K562 (cell line): Measurements from ENCODE around the gene BEST4. TPM values are rescaled to one million over a fixed set of nuclear protein-coding genes. Genes with fewer than 3 reads are reported as not detected.

Experiments
- ASH1L ChIP-seq: fragments of 450-650 bp; IDR thresholded peaks from 2 replicates; pipeline ENCODE4 v1.6.1; 2018; ENCODE audit warnings: borderline replicate concordance, mild to moderate bottlenecking, low read depth; ENCODE audit not compliant: partially characterized antibody
- BCOR ChIP-seq: fragments of 450-650 bp; IDR thresholded peaks from 2 replicates; pipeline ENCODE4 v1.6.1; 2016
- CBFB ChIP-seq: sonication (generic); formaldehyde crosslinking; IDR thresholded peaks from 2 replicates; pipeline ENCODE4 v1.4.0; 2020; ENCODE audit warnings: mild to moderate bottlenecking, missing genetic modification reagents
- E2F5 ChIP-seq: sonication (generic); formaldehyde crosslinking; IDR thresholded peaks from 2 replicates; pipeline ENCODE4 v1.8.0; 2022; ENCODE audit warnings: mild to moderate bottlenecking, missing genetic modification reagents
- ETS1 ChIP-seq: conservative IDR thresholded peaks from 2 replicates; pipeline ENCODE4 v1.6.1; 2011; ENCODE audit warnings: low read depth, mild to moderate bottlenecking, low read length; ENCODE audit not compliant: control insufficient read depth
- FOS ChIP-seq: IDR thresholded peaks from 3 replicates; pipeline ENCODE4 v1.6.1; 2011; ENCODE audit not compliant: insufficient read length; ENCODE audit errors: extremely low read depth
- IRF2 ChIP-seq: sonication (generic); formaldehyde crosslinking; IDR thresholded peaks from 2 replicates; pipeline ENCODE4 v1.8.1; 2022; ENCODE audit warnings: mild to moderate bottlenecking, missing genetic modification reagents
- RBM25 ChIP-seq: fragments of 200-400 bp; formaldehyde crosslinking; IDR thresholded peaks from 2 replicates; pipeline ENCODE4 v1.6.1; 2018; ENCODE audit warnings: low read length, low read depth, moderate library complexity; ENCODE audit not compliant: severe bottlenecking
- SETDB1 ChIP-seq: IDR thresholded peaks from one replicate; pipeline ENCODE4 v1.6.1; 2012; ENCODE audit warnings: low read length, control low read depth, inconsistent platforms
- SRSF3 ChIP-seq: fragments of 200-400 bp; formaldehyde crosslinking; IDR thresholded peaks from 2 replicates; pipeline ENCODE4 v1.6.1; 2016; ENCODE audit warnings: mild to moderate bottlenecking, low read length, moderate library complexity; ENCODE audit not compliant: insufficient read depth
- TAF1 ChIP-seq: IDR thresholded peaks from 2 replicates; pipeline ENCODE4 v1.6.1; 2011; ENCODE audit warnings: mild to moderate bottlenecking, low read length, moderate library complexity; ENCODE audit not compliant: insufficient read depth, control insufficient read depth, severe bottlenecking; ENCODE audit errors: extremely low read depth
- TAF7 ChIP-seq: fragments of 450-650 bp; IDR thresholded peaks from 2 replicates; pipeline ENCODE4 v1.6.1; 2016; ENCODE audit warnings: missing genetic modification characterization, missing compliant biosample characterization
- ZEB2 ChIP-seq: fragments of 450-650 bp; IDR thresholded peaks from 2 replicates; pipeline ENCODE4 v1.6.1; 2016
- ZNF407 ChIP-seq: fragments of 450-650 bp; IDR thresholded peaks from 2 replicates; pipeline ENCODE4 v1.6.1; 2016; ENCODE audit warnings: low read depth
- ZNF639 ChIP-seq, 2 experiments: fragments of 200-800 bp in 1 of 2; sonication (Bioruptor generic) in 1 of 2; sonication (generic) in 1 of 2; formaldehyde crosslinking in 1 of 2; IDR thresholded peaks in 1 of 2; conservative IDR thresholded peaks in 1 of 2; 2 replicates each; pipeline versions ENCODE4 v1.5.0 to v1.6.1; 2016 to 2020; ENCODE audit warnings: missing compliant biosample characterization in 1 of 2, missing genetic modification characterization in 1 of 2, missing genetic modification reagents in 1 of 2
- polyA plus RNA-seq, 8 experiments: library from polyadenylated mRNA; depleted of rRNA in 4 of 8; stranded (reverse) in 5 of 8; unstranded in 3 of 8; fragments of >200 nt; fragmentation: Nextera tagmentation in 2 of 8; fragmentation: Illumina TruSeq in 1 of 8; extraction: Ambion mirVana in 2 of 8; extraction: Trizol in 1 of 8; gene quantifications; 2 replicates each; pipeline versions ENCODE4 v1.2.1 to v1.2.3, GENCODE V29; 2011 to 2014; ENCODE audit warnings: inconsistent platforms in 1 of 8, missing spikeins in 1 of 8
- total RNA-seq, 7 experiments: library from RNA; depleted of rRNA in 6 of 7; stranded (reverse); fragments of >200 nt in 6 of 7; fragmentation: Illumina TruSeq in 2 of 7; extraction: Trizol in 2 of 7; gene quantifications; 2 replicates each; pipeline versions ENCODE4 v1.2.1 to v1.2.3, GENCODE V29; 2011 to 2021; ENCODE audit warnings: low replicate concordance in 1 of 7

Gene BEST4
- total and polyA plus RNA-seq, 9 of the 15 experiments (the other 6 are each of a cell fraction or from before 2014, with no cell fraction given) = 0.07 to 0.11 TPM; not detected in 7

GRCh38 chr1:44806704-44807363 lies 18.9 kb upstream of the BEST4 start, which contains the start of gene DYNLT4 (continued):
- TF ChIP-seq ETS1 = 0 out of 2 replicates have a peak, but pooled peaks have one; percentile 75
- TF ChIP-seq CBFB (CRISPR knock-in tag) = 0 out of 2 replicates have a peak, but pooled peaks have one; percentile 13
- TF ChIP-seq ZNF639 (CRISPR knock-in tag; conservative IDR thresholded peaks at IDR 0.05 in 1 of 2, IDR thresholded peaks at IDR 0.05 in 1 of 2) = no peak
- TF ChIP-seq RBM25 = no peak
- peak; percentile 46; the same call in 1 of the 2 replicates for TF ChIP-seq ZEB2
- TF ChIP-seq FOS = peak; percentile 2
- peak; percentile 60 for TF ChIP-seq TAF1
- no peak for TF ChIP-seq E2F5 (CRISPR knock-in tag)
- 0 out of 2 replicates have a peak, but pooled peaks have one; percentile 29 for TF ChIP-seq SRSF3
- TF ChIP-seq SETDB1 = no peak
- TF ChIP-seq BCOR = no peak
- no peak for TF ChIP-seq IRF2 (CRISPR knock-in tag)
- TF ChIP-seq ASH1L = no peak
- TF ChIP-seq ZNF407 = no peak
- TF ChIP-seq TAF7 (tag) = peak; percentile 7; the same call in 1 of the 2 replicates
